ENCODE measurements around the gene BRIP1. TPM values are rescaled to one million over a fixed set of nuclear protein-coding genes. Genes with fewer than 3 reads are reported as not detected.
A peak's percentile ranks its signal among the peaks of the same experiment; 100 is the strongest.
"Not testable (repeated sequence)": the region's sequence is repeated elsewhere in the genome, so short reads cannot be mapped to it uniquely, and the experiment has no call there.

Gene BRIP1
- total RNA-seq, 1 experiment from 2014 or later = 12.7 TPM

GRCh38 chr17:61863801-61864126, 436 bp upstream of the BRIP1 start:
- DNase-seq (ENCODE audit: low read depth) = no peak

- peak; percentile 14 for DNase-seq (ENCODE audit: low read depth)
These were observed 1.2 kb downstream of the BRIP1 start for GRCh38 chr17:61862105-61862574.

- not testable (repeated sequence) for DNase-seq (ENCODE audit: low read depth)
These were observed 2.9 kb downstream of the BRIP1 start for GRCh38 chr17:61860397-61860796.

- DNase-seq (ENCODE audit: low read depth) = no peak
These were observed 7.3 kb downstream of the BRIP1 start for GRCh38 chr17:61856035-61856434.

GRCh38 chr17:61852857-61853256, 10.5 kb downstream of the BRIP1 start:
- no peak for DNase-seq (ENCODE audit: low read depth)

GRCh38 chr17:61849674-61850073, 13.7 kb downstream of the BRIP1 start:
- DNase-seq (ENCODE audit: low read depth) = no peak

- no peak for DNase-seq (ENCODE audit: low read depth)
These were observed 14.4 kb downstream of the BRIP1 start for GRCh38 chr17:61848896-61849295.

GRCh38 chr17:61848247-61848646, 15.1 kb downstream of the BRIP1 start:
- DNase-seq (ENCODE audit: low read depth) = no peak

GRCh38 chr17:61847659-61848058, 15.7 kb downstream of the BRIP1 start:
- DNase-seq (ENCODE audit: low read depth) = no peak

GRCh38 chr17:61846761-61847375, 16.5 kb downstream of the BRIP1 start:
- DNase-seq (ENCODE audit: low read depth) = no peak

- DNase-seq (ENCODE audit: low read depth) = no peak
These were observed 17.2 kb downstream of the BRIP1 start for GRCh38 chr17:61846088-61846487.

GRCh38 chr17:61843435-61843834, 19.9 kb downstream of the BRIP1 start:
- no peak for DNase-seq (ENCODE audit: low read depth)

GRCh38 chr17:61842899-61843298, 20.4 kb downstream of the BRIP1 start:
- DNase-seq (ENCODE audit: low read depth) = no peak

- no peak for DNase-seq (ENCODE audit: low read depth)
These were observed 24.0 kb downstream of the BRIP1 start for GRCh38 chr17:61839300-61839786.

- DNase-seq (ENCODE audit: low read depth) = peak; percentile 54
These were observed 25.9 kb downstream of the BRIP1 start for GRCh38 chr17:61837175-61838051.

GRCh38 chr17:61836266-61837174, 26.8 kb downstream of the BRIP1 start:
- DNase-seq (ENCODE audit: low read depth) = no peak

- DNase-seq (ENCODE audit: low read depth) = no peak
These were observed 27.7 kb downstream of the BRIP1 start for GRCh38 chr17:61835606-61836005.

- DNase-seq (ENCODE audit: low read depth) = no peak
These were observed 28.7 kb downstream of the BRIP1 start for GRCh38 chr17:61834610-61835009.

- DNase-seq (ENCODE audit: low read depth) = peak; percentile 92
These were observed 29.7 kb downstream of the BRIP1 start for GRCh38 chr17:61833536-61834193.

GRCh38 chr17:61832463-61832862, 30.9 kb downstream of the BRIP1 start:
- DNase-seq (ENCODE audit: low read depth) = no peak

GRCh38 chr17:61831099-61831498, 32.2 kb downstream of the BRIP1 start:
- no peak for DNase-seq (ENCODE audit: low read depth)
